ENCODE results near the gene LARGE2.

Gene LARGE2

DNA sequence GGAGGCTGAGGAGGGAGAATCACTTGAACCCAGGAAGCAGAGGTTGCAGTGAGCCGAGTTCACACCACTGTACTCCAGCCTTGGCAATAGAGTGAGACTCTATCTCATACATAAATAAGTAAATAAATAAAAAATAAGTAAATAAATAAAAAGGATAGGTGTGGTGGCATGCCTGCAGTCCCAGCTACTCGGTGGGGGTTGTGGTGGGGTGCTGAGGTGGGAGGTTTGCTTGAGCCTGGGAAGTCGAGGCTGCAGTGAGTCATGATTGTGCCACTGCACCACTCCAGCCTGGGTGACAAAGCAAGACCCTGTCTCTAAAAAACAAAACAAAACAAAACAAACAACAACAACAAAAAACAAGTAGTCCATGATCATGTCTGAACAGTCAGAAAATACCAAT lies 3.1 kb downstream of the LARGE2 start:
- H3K4me1 Mint-ChIP-seq, result peaks cover 21% of the 10 kb centered on the region
- H3K27ac Mint-ChIP-seq, result no peak overlapping the region
- peaks cover 53% of the 10 kb centered on the region for H3K27me3 Mint-ChIP-seq (ENCODE audit: low read depth)
- H3K9me3 Mint-ChIP-seq, result no peaks in the 10 kb centered on the region
- TF ChIP-seq, protein P1, sequence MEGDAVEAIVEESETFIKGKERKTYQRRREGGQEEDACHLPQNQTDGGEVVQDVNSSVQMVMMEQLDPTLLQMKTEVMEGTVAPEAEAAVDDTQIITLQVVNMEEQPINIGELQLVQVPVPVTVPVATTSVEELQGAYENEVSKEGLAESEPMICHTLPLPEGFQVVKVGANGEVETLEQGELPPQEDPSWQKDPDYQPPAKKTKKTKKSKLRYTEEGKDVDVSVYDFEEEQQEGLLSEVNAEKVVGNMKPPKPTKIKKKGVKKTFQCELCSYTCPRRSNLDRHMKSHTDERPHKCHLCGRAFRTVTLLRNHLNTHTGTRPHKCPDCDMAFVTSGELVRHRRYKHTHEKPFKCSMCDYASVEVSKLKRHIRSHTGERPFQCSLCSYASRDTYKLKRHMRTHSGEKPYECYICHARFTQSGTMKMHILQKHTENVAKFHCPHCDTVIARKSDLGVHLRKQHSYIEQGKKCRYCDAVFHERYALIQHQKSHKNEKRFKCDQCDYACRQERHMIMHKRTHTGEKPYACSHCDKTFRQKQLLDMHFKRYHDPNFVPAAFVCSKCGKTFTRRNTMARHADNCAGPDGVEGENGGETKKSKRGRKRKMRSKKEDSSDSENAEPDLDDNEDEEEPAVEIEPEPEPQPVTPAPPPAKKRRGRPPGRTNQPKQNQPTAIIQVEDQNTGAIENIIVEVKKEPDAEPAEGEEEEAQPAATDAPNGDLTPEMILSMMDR (IDR thresholded peaks at IDR 0.05; ENCODE audit: unreplicated experiment in 3 of 3), result no peak
- no peak overlapping the region for H3K4me3 Mint-ChIP-seq
- H3K36me3 Mint-ChIP-seq (ENCODE audit: low read depth), result peaks cover 7% of the 10 kb centered on the region

DNA sequence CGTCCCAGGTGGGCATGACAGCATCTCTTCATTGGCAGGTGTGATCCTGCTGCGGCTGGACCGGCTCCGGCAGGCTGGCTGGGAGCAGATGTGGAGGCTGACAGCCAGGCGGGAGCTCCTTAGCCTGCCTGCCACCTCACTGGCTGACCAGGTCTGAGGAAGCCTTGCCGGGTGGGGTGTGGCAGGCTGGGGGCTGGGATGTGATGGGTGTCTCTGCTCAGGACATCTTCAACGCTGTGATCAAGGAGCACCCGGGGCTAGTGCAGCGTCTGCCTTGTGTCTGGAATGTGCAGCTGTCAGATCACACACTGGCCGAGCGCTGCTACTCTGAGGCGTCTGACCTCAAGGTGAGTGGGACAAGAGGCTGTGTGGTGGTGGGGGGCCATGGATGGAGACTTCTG lies 3.5 kb downstream of the LARGE2 start:
- Mint-ChIP-seq H3K36me3 (ENCODE audit: low read depth) (peaks cover 7% of the 10 kb centered on the region), H3K27me3 (ENCODE audit: low read depth) (peaks cover 48% of the 10 kb centered on the region), H3K27ac (no peak overlapping the region), H3K9me3 (no peaks in the 10 kb centered on the region), H3K4me1 (peaks cover 21% of the 10 kb centered on the region), H3K4me3 (no peak overlapping the region)
- TF ChIP-seq, protein P1 (IDR thresholded peaks at IDR 0.05; ENCODE audit: unreplicated experiment in 3 of 3), result no peak

DNA sequence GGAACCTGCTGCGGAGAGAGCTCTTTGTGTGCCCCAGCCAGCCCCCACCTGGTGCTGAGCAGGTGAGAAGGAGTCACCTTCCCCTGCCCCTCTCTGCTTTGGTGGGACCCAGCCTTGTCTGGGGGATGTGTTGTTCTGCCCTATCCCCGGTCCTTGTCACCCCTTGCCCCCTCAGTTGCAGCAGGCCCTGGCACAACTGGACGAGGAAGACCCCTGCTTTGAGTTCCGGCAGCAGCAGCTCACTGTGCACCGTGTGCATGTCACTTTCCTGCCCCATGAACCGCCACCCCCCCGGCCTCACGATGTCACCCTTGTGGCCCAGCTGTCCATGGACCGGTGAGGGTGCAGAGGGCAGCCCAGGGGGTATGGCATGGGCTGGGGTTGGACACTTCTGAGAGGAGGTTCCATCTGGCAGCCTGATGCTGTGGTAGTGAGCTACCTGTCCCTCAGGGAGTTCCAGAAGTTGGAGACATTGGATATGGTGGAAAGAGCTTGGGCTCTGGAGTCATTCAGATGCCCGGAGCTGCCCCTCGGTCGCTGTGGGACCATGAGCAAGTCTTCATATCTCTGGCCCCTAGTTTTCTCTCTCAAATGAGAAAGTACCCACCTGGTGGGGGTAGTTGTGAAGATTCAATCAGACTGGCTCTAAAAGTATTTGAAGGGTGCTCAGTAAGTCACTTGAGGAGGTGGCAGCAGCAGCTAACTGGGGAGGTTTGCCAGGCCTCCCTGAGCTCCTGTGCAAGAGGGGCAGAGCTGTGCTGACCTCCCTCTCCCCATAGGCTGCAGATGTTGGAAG lies 4.3 kb downstream of the LARGE2 start:
- H3K27me3 Mint-ChIP-seq (ENCODE audit: low read depth), result peaks cover 41% of the 10 kb centered on the region
- no peak overlapping the region for H3K4me3 Mint-ChIP-seq
- H3K4me1 Mint-ChIP-seq, result peaks cover 14% of the 10 kb centered on the region
- no peaks in the 10 kb centered on the region for H3K9me3 Mint-ChIP-seq
- no peak overlapping the region for H3K27ac Mint-ChIP-seq
- TF ChIP-seq, protein P1 (IDR thresholded peaks at IDR 0.05; ENCODE audit: unreplicated experiment in 3 of 3), result no peak
- peaks cover 10% of the 10 kb centered on the region for H3K36me3 Mint-ChIP-seq (ENCODE audit: low read depth)

DNA sequence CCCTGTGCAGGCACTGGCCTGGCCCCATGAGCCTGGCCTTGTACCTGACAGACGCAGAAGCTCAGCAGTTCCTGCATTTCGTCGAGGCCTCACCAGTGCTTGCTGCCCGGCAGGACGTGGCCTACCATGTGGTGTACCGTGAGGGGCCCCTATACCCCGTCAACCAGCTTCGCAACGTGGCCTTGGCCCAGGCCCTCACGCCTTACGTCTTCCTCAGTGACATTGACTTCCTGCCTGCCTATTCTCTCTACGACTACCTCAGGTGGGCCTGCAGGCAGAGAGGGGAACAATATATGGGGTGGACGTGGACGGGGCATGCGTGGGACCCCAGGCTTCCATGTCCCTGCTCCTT lies 4.9 kb downstream of the LARGE2 start:
- H3K9me3 Mint-ChIP-seq, result no peaks in the 10 kb centered on the region

DNA sequence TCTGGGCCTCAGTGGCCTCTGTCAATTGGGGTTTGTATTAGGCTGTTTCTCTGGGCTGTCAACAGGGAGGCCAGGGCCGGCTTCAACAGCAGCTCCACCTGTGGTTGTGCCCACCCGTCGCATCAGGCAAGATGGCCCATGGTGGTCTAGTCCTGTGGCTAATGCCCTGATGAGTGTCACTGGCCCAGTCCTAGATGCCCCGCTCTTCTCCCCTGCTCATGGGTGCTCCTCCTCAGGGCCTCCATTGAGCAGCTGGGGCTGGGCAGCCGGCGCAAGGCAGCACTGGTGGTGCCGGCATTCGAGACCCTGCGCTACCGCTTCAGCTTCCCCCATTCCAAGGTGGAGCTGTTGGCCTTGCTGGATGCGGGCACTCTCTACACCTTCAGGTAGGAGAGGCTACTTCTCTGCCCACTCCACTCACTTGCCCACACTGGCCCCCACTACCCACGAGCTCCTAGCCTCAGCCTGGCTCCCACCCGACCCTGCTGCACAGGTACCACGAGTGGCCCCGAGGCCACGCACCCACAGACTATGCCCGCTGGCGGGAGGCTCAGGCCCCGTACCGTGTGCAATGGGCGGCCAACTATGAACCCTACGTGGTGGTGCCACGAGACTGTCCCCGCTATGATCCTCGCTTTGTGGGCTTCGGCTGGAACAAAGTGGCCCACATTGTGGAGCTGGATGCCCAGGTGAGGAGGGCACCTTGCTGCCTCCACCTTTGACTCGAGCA lies 5.4 kb downstream of the LARGE2 start:
- TF ChIP-seq, protein P1 (IDR thresholded peaks at IDR 0.05; ENCODE audit: unreplicated experiment in 3 of 3), result no peak
- no peak overlapping the region for H3K4me3 Mint-ChIP-seq
- H3K27me3 Mint-ChIP-seq (ENCODE audit: low read depth), result peaks cover 40% of the 10 kb centered on the region
- no peaks in the 10 kb centered on the region for H3K9me3 Mint-ChIP-seq
- H3K36me3 Mint-ChIP-seq (ENCODE audit: low read depth), result peaks cover 16% of the 10 kb centered on the region
- no peak overlapping the region for H3K27ac Mint-ChIP-seq
- peaks cover 14% of the 10 kb centered on the region for H3K4me1 Mint-ChIP-seq

More for the DNA sequence above, 4.9 kb downstream of the LARGE2 start:
- H3K27ac Mint-ChIP-seq, result no peak overlapping the region
- H3K4me1 Mint-ChIP-seq, result peaks cover 14% of the 10 kb centered on the region
- H3K36me3 Mint-ChIP-seq (ENCODE audit: low read depth), result peaks cover 12% of the 10 kb centered on the region
- no peak overlapping the region for H3K4me3 Mint-ChIP-seq
- peaks cover 40% of the 10 kb centered on the region for H3K27me3 Mint-ChIP-seq (ENCODE audit: low read depth)
- TF ChIP-seq, protein P1 (IDR thresholded peaks at IDR 0.05; ENCODE audit: unreplicated experiment in 3 of 3), result no peak
